Measurements from ENCODE around the gene DLGAP3.
A peak's percentile ranks its signal among the peaks of the same experiment; 100 is the strongest.

The DLGAP3 gene

GRCh38 chr1:34928699-34929496, 552 bp downstream of the DLGAP3 start:
- DNase-seq = peak; percentile 93

GRCh38 chr1:34928066-34928696, 1.3 kb downstream of the DLGAP3 start:
- peak; percentile 85 for DNase-seq

- DNase-seq = no peak
These were observed 2.1 kb downstream of the DLGAP3 start for GRCh38 chr1:34927316-34927715.

GRCh38 chr1:34926894-34927293, 2.6 kb downstream of the DLGAP3 start:
- DNase-seq = no peak

- no peak for DNase-seq
These were observed 3.3 kb downstream of the DLGAP3 start for GRCh38 chr1:34926156-34926555.

- DNase-seq = no peak
These were observed 3.7 kb downstream of the DLGAP3 start for GRCh38 chr1:34925730-34926129.

GRCh38 chr1:34924759-34925555, 4.5 kb downstream of the DLGAP3 start:
- no peak for DNase-seq

GRCh38 chr1:34923490-34923889, 6.0 kb downstream of the DLGAP3 start:
- no peak for DNase-seq

GRCh38 chr1:34918977-34919561, 10.4 kb downstream of the DLGAP3 start:
- no peak for DNase-seq

GRCh38 chr1:34918386-34918976, 11.0 kb downstream of the DLGAP3 start:
- no peak for DNase-seq

- no peak for DNase-seq
These were observed 12.4 kb downstream of the DLGAP3 start for GRCh38 chr1:34917017-34917416.

- DNase-seq = no peak
These were observed 13.3 kb downstream of the DLGAP3 start for GRCh38 chr1:34916104-34916503.

- no peak for DNase-seq
These were observed 13.9 kb downstream of the DLGAP3 start for GRCh38 chr1:34915521-34915920.

GRCh38 chr1:34914958-34915357, 14.5 kb downstream of the DLGAP3 start:
- DNase-seq = no peak

GRCh38 chr1:34911465-34911864, 18.0 kb downstream of the DLGAP3 start:
- DNase-seq = no peak

GRCh38 chr1:34910425-34910824, 19.0 kb downstream of the DLGAP3 start:
- no peak for DNase-seq

GRCh38 chr1:34908369-34908768, 21.1 kb downstream of the DLGAP3 start:
- no peak for DNase-seq

GRCh38 chr1:34907487-34908090, 21.9 kb downstream of the DLGAP3 start:
- DNase-seq = no peak

- no peak for DNase-seq
These were observed 22.7 kb downstream of the DLGAP3 start for GRCh38 chr1:34906756-34907155.

- no peak for DNase-seq
These were observed 23.2 kb downstream of the DLGAP3 start for GRCh38 chr1:34906222-34906621.

GRCh38 chr1:34905098-34905459, 24.4 kb downstream of the DLGAP3 start:
- no peak for DNase-seq

- DNase-seq = no peak
These were observed 25.0 kb downstream of the DLGAP3 start for GRCh38 chr1:34904236-34905097.
